ENCODE data around the gene ZNF318.

The ZNF318 gene

DNA sequence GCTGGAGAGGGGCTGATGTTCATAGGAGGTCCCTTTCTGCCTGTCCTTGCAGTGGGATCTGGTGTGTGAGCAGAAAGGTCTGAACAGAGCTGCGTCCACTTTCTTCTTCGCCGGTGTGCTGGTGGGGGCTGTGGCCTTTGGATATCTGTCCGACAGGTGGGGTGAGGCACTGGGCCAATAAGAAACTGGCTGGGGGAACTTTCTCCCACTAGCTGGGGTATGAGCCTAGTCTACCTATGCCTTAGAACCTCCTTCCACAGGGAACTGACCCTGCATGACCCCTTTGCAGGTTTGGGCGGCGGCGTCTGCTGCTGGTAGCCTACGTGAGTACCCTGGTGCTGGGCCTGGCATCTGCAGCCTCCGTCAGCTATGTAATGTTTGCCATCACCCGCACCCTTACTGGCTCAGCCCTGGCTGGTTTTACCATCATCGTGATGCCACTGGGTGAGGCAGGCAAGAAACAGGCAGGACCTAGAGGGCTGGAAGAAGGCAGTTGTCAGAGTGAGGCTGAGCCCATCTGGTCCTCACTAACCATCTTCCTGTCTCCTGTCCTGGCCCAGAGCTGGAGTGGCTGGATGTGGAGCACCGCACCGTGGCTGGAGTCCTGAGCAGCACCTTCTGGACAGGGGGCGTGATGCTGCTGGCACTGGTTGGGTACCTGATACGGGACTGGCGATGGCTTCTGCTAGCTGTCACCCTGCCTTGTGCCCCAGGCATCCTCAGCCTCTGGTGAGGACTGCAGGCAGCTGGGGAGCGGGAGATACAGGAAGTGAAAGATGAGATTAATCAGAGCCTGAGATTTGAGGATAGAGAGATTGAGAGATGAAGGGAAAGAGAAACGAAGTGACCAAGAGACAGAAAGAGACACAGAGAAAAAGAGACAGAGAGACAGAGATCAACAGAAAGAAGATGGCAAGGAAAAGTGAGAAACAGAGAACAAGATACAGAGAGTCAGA lies 69.8 kb downstream of the ZNF318 start:
- Histone ChIP-seq H3K4me3 (ENCODE audit: low read depth, low read length) (no peak overlapping the region), H3K9me3 (ENCODE audit: control insufficient read depth, insufficient read depth, low read depth, low read length) (no peaks in the 10 kb centered on the region), H3K27ac (ENCODE audit: low read depth, low read length) (no peak overlapping the region)

DNA sequence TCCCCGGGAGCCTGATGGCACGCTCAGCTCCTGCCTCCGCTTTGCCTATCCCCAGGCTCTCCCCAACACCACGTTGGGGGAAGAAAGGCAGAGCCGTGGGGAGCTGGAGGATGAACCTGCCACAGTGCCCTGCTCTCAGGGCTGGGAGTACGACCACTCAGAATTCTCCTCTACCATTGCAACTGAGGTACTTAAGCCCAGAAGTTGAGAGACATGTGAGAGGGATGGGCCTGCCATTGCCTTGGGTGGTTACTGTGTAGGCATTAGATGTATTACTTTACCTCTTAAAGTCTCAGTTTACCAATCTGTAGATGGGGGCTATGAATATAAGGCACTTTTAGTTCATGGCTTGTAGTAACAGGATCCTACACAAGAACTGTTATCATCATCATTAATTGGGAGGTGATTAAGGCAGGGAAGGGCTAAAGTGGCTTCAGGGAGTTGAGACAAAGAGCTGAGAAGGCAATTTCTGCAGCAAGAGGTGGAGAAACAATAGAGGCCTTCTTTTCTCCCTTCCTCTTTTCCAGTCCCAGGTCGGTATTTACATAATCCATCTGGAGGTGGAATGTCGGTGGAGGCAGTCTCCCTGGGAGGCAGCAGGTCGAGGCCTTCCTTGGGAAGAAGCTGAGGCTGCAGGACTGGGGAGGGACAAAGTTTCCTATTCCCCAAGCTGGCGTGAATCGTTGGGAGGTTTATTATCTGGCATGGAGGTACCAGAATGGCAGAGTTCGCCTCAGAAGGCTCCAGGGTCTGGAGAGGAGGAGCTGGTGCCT lies 70.7 kb downstream of the ZNF318 start:
- H3K4me3 ChIP-seq (ENCODE audit: low read depth, low read length) = no peak overlapping the region
- no peaks in the 10 kb centered on the region for H3K36me3 ChIP-seq (ENCODE audit: control insufficient read depth, insufficient read depth, low read length)
- H3K27ac ChIP-seq (ENCODE audit: low read depth, low read length) = no peak overlapping the region
- H3K9me3 ChIP-seq (ENCODE audit: control insufficient read depth, insufficient read depth, low read depth, low read length) = no peaks in the 10 kb centered on the region
- no peak overlapping the region for H3K9ac ChIP-seq (ENCODE audit: low read length)
- 0 out of 2 replicates have a peak, but pooled peaks cover 8% of the 10 kb centered on the region for H3K4me1 ChIP-seq (ENCODE audit: control insufficient read depth, insufficient read depth, low read length)
- H3K27me3 ChIP-seq (ENCODE audit: control insufficient read depth, insufficient read depth, low read length) = 0 out of 2 replicates have a peak, but pooled peaks cover 4% of the 10 kb centered on the region

More for the DNA sequence above, 69.8 kb downstream of the ZNF318 start:
- Histone ChIP-seq H3K36me3 (ENCODE audit: control insufficient read depth, insufficient read depth, low read length) (no peaks in the 10 kb centered on the region), H3K27me3 (ENCODE audit: control insufficient read depth, insufficient read depth, low read length) (0 out of 2 replicates have a peak, but pooled peaks cover 4% of the 10 kb centered on the region), H3K4me1 (ENCODE audit: control insufficient read depth, insufficient read depth, low read length) (0 out of 2 replicates have a peak, but pooled peaks cover 8% of the 10 kb centered on the region), H3K9ac (ENCODE audit: low read length) (no peak overlapping the region)

DNA sequence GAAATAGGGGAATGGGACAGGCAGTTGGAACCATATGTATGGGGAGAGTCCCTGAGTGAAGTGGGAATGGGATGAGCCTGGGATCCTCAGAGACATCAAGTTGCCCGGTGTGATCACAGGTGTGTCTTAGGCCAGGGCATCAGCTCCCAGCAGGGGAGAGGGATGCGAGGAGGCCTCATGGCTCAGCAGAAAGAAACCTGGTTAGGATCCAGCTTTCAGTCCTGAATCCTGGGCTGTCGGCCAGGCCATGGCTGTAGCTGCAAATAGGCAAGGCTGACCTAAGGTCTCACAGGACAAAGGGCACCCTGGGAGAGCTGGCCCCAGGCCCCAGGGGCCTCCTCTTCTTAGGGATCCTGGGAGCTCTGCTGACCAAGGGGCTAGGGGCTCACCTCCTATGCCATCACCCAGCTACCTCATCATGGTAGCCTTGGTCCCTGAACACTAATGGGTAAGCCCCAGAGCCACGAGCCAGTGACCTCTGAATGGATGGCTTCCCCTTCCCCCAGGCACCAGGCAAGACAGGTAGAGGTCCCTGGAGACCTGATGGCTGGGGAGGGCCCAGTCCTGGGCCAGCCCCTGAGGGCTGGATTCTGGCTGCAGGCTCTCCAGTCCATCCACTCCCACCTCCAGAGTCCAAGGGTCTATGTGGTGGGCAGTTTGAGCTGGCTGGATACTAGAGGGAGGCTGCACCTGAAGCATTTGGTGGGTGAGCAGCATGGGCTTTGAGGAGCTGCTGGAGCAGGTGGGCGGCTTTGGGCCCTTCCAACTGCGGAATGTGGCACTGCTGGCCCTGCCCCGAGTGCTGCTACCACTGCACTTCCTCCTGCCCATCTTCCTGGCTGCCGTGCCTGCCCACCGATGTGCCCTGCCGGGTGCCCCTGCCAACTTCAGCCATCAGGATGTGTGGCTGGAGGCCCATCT lies 71.5 kb downstream of the ZNF318 start, which contains the start of gene SLC22A7:
Gene SLC22A7, plus strand, starts transcription at position 617 of the 921 bp plus-strand sequence. Its CDS starts 99 bp downstream, at position 716.
- Histone ChIP-seq H3K9ac (ENCODE audit: low read length) (no peak within 1 kb of the TSS), H3K27me3 (ENCODE audit: control insufficient read depth, insufficient read depth, low read length) (0 out of 2 replicates have a peak, but pooled peaks cover 4% of the 10 kb centered on the region), H3K27ac (ENCODE audit: low read depth, low read length) (no peak within 1 kb of the TSS)

DNA sequence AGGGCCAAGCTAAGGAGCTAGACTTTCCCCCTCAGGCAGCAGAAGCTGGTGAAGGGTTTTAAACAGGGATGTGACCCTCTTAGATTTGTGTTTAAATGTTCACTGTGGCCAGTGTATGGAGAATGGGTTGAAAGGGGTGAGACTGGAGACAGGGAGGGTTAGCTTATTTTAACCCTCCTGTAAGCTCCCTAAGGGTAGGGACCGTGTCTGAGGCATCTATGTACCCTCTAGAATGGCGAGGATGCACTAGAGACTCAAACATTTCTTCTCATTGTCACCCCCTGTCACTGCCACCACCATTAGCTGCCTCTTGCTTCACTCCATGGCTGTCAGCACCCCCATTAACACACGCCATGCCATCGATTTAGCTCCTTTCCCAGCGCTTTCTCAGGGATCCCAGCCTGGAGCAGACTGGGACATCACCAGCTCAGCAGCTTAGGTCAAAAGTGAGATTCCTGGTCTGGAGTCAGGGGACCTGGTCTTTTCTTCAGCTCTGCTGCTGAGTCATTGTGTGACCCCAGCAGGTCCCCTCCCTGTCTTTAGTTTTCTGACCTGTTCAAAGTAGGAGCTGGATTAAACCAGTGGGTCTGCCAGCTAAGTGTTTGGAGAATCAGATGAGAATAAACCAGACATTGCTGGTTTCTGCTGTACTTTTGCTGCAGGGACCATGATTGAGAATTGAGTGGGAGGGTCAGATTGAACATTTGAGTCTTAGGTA lies 72.5 kb downstream of the ZNF318 start:
- Histone ChIP-seq H3K36me3 (ENCODE audit: control insufficient read depth, insufficient read depth, low read length) (no peaks in the 10 kb centered on the region), H3K9me3 (ENCODE audit: control insufficient read depth, insufficient read depth, low read depth, low read length) (no peaks in the 10 kb centered on the region), H3K4me3 (ENCODE audit: low read depth, low read length) (no peak overlapping the region), H3K27ac (ENCODE audit: low read depth, low read length) (no peak overlapping the region), H3K9ac (ENCODE audit: low read length) (no peak overlapping the region), H3K27me3 (ENCODE audit: control insufficient read depth, insufficient read depth, low read length) (0 out of 2 replicates have a peak, but pooled peaks cover 4% of the 10 kb centered on the region), H3K4me1 (ENCODE audit: control insufficient read depth, insufficient read depth, low read length) (0 out of 2 replicates have a peak, but pooled peaks cover 8% of the 10 kb centered on the region)

More for the DNA sequence above, 71.5 kb downstream of the ZNF318 start, which contains the start of gene SLC22A7:
- Histone ChIP-seq H3K36me3 (ENCODE audit: control insufficient read depth, insufficient read depth, low read length) (no peaks in the 10 kb centered on the region), H3K4me3 (ENCODE audit: low read depth, low read length) (no peak within 1 kb of the TSS), H3K4me1 (ENCODE audit: control insufficient read depth, insufficient read depth, low read length) (0 out of 2 replicates have a peak, but pooled peaks cover 8% of the 10 kb centered on the region), H3K9me3 (ENCODE audit: control insufficient read depth, insufficient read depth, low read depth, low read length) (no peaks in the 10 kb centered on the region)

DNA sequence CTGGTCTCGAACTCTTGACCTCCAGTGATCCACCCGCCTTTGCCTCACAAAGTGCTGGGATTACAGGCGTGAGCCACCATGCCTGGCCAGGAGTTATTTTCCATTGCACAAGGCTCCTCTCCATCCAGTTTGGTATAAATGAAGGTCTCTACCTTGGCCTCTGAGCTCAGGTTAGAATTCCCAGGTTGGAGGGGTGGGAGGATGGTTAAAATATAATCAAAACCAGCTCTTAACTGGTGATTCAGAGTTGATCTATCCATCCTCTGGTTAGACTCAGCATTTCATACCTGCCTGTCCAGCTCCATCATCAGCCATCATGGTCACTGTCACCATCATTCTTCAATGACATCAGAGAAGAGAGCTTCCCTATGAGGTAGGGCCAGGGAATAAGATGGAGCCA lies 74.0 kb downstream of the ZNF318 start:
- Histone ChIP-seq H3K4me3 (ENCODE audit: low read depth, low read length) (no peak overlapping the region), H3K9ac (ENCODE audit: low read length) (no peak overlapping the region), H3K36me3 (ENCODE audit: control insufficient read depth, insufficient read depth, low read length) (no peaks in the 10 kb centered on the region), H3K27ac (ENCODE audit: low read depth, low read length) (no peak overlapping the region), H3K4me1 (ENCODE audit: control insufficient read depth, insufficient read depth, low read length) (0 out of 2 replicates have a peak, but pooled peaks cover 8% of the 10 kb centered on the region), H3K9me3 (ENCODE audit: control insufficient read depth, insufficient read depth, low read depth, low read length) (no peaks in the 10 kb centered on the region), H3K27me3 (ENCODE audit: control insufficient read depth, insufficient read depth, low read length) (0 out of 2 replicates have a peak, but pooled peaks cover 4% of the 10 kb centered on the region)

DNA sequence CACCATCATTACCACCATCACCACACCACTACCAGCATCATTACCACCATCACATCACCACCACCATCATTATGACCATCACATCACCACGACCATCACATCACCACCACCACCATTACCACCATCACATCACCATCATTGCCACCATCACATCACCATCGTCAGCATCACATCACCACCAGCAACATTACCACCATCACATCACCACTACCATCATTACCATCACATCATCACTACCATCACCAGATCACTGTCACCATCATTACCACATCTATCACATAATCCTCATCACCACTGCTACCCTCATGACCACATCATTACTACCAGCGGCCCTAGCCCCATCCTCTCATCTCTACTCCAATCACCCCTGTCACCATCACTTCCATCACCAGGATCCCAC lies 74.9 kb downstream of the ZNF318 start:
- 0 out of 2 replicates have a peak, but pooled peaks cover 4% of the 10 kb centered on the region for H3K27me3 ChIP-seq (ENCODE audit: control insufficient read depth, insufficient read depth, low read length)
- H3K27ac ChIP-seq (ENCODE audit: low read depth, low read length) = no peak overlapping the region
- no peak overlapping the region for H3K9ac ChIP-seq (ENCODE audit: low read length)
- H3K4me3 ChIP-seq (ENCODE audit: low read depth, low read length) = no peak overlapping the region
- H3K36me3 ChIP-seq (ENCODE audit: control insufficient read depth, insufficient read depth, low read length) = no peaks in the 10 kb centered on the region
- no peaks in the 10 kb centered on the region for H3K9me3 ChIP-seq (ENCODE audit: control insufficient read depth, insufficient read depth, low read depth, low read length)
- H3K4me1 ChIP-seq (ENCODE audit: control insufficient read depth, insufficient read depth, low read length) = 0 out of 2 replicates have a peak, but pooled peaks cover 8% of the 10 kb centered on the region

DNA sequence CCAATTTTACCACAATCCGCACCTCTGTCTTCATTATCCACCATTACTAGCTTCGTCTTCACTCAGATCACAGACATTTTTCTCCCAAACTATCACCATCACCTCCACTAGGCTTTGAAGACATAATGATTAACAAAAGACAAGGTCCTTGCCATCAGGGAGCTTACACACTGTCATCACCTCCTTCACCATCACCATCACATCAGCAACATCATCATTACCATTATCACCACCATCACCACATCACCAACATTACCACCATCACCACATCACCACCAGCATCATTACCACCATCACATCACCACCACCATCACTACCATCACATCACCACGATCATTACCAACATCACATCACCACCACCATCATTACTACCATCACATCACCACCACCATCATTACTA lies 75.7 kb downstream of the ZNF318 start:
- H3K9me3 ChIP-seq (ENCODE audit: control insufficient read depth, insufficient read depth, low read depth, low read length) = no peaks in the 10 kb centered on the region
- no peaks in the 10 kb centered on the region for H3K36me3 ChIP-seq (ENCODE audit: control insufficient read depth, insufficient read depth, low read length)
- H3K27ac ChIP-seq (ENCODE audit: low read depth, low read length) = no peak overlapping the region
- H3K9ac ChIP-seq (ENCODE audit: low read length) = no peak overlapping the region
- H3K4me3 ChIP-seq (ENCODE audit: low read depth, low read length) = no peak overlapping the region
- H3K4me1 ChIP-seq (ENCODE audit: control insufficient read depth, insufficient read depth, low read length) = 0 out of 2 replicates have a peak, but pooled peaks cover 8% of the 10 kb centered on the region
- H3K27me3 ChIP-seq (ENCODE audit: control insufficient read depth, insufficient read depth, low read length) = 0 out of 2 replicates have a peak, but pooled peaks cover 4% of the 10 kb centered on the region

DNA sequence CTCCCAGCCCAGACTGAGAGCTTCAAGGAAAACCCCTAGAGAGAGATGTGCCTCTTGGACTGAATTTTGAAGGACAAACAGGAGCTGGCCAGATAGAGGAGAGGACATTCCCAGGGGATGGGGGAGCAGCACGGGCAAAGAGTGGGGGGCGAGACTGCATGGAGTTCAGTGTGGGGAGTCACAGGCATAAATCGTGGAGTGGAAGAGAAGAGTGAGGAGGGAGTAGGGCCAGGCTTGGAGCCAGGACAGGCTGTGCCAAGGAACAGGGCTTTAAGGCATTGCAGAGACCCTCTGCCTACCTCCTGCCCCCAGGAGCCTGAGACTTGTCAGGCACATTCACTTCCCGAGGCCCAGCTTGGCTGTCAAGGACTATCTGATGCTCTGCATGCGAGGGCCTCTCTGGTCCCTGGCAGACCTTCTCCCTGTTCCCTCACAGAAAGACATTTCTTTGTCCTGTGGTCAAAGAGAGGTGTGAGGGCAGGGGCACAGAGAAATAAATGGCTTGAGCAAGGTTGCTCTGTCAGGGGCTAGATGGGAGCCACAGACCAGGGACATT lies 76.6 kb downstream of the ZNF318 start:
- Histone ChIP-seq H3K9ac (ENCODE audit: low read length) (no peak overlapping the region), H3K4me1 (ENCODE audit: control insufficient read depth, insufficient read depth, low read length) (peaks cover 10% of the 10 kb centered on the region; the same call in 1 of the 2 replicates), H3K4me3 (ENCODE audit: low read depth, low read length) (no peak overlapping the region), H3K36me3 (ENCODE audit: control insufficient read depth, insufficient read depth, low read length) (no peaks in the 10 kb centered on the region), H3K27me3 (ENCODE audit: control insufficient read depth, insufficient read depth, low read length) (0 out of 2 replicates have a peak, but pooled peaks cover 4% of the 10 kb centered on the region), H3K9me3 (ENCODE audit: control insufficient read depth, insufficient read depth, low read depth, low read length) (no peaks in the 10 kb centered on the region), H3K27ac (ENCODE audit: low read depth, low read length) (no peak overlapping the region)

DNA sequence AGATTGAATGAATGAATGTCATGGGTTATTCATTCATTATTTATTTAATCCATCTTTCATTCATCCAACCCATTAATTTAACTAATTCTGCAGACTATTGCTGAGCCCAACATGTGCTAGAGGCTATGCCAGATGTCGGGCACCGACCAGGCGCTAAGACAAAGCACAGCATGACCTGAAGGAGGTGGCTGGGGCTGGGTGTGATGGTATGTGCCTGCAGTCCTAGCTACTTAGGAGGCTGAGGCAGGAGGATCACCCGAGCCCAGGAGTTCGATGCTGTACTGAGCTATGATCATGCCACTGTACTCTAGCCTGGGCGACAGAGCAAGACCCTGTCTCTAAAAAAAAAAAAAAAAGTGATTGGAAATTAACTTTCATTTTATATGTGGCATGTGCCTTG lies 77.1 kb downstream of the ZNF318 start:
- no peak overlapping the region for H3K27ac ChIP-seq (ENCODE audit: low read depth, low read length)
- no peaks in the 10 kb centered on the region for H3K36me3 ChIP-seq (ENCODE audit: control insufficient read depth, insufficient read depth, low read length)
- H3K4me3 ChIP-seq (ENCODE audit: low read depth, low read length) = no peak overlapping the region
- H3K9me3 ChIP-seq (ENCODE audit: control insufficient read depth, insufficient read depth, low read depth, low read length) = no peaks in the 10 kb centered on the region
- H3K9ac ChIP-seq (ENCODE audit: low read length) = no peak overlapping the region
- 0 out of 2 replicates have a peak, but pooled peaks cover 4% of the 10 kb centered on the region for H3K27me3 ChIP-seq (ENCODE audit: control insufficient read depth, insufficient read depth, low read length)
- peaks cover 10% of the 10 kb centered on the region; the same call in 1 of the 2 replicates for H3K4me1 ChIP-seq (ENCODE audit: control insufficient read depth, insufficient read depth, low read length)
